Measurements from ENCODE around the gene C1orf21.

C1orf21 gene

GRCh38 chr1:184634296-184634695, 247.5 kb downstream of the C1orf21 start:
- DNase-seq: no peak

- peak in 1 of 2 donors; percentile 38 for DNase-seq
Measured at GRCh38 chr1:184635347-184635979, 248.6 kb downstream of the C1orf21 start.

- DNase-seq: no peak
Measured at GRCh38 chr1:184635980-184636431, 249.2 kb downstream of the C1orf21 start.

- peak in 1 of 2 donors; percentile 46 for DNase-seq
Measured at GRCh38 chr1:184637664-184638240, 250.9 kb downstream of the C1orf21 start.

GRCh38 chr1:184639205-184639604, 252.4 kb downstream of the C1orf21 start:
- DNase-seq: no peak

GRCh38 chr1:184640505-184640904, 253.7 kb downstream of the C1orf21 start:
- no peak for DNase-seq

- DNase-seq: no peak
Measured at GRCh38 chr1:184641894-184642293, 255.1 kb downstream of the C1orf21 start.

GRCh38 chr1:184643661-184644060, 256.8 kb downstream of the C1orf21 start:
- no peak for DNase-seq

- no peak for DNase-seq
Measured at GRCh38 chr1:184644771-184645170, 257.9 kb downstream of the C1orf21 start.

- DNase-seq: no peak
Measured at GRCh38 chr1:184646178-184646701, 259.4 kb downstream of the C1orf21 start.

- no peak for DNase-seq
Measured at GRCh38 chr1:184646824-184647223, 260.0 kb downstream of the C1orf21 start.

- DNase-seq: no peak
Measured at GRCh38 chr1:184647471-184647870, 260.6 kb downstream of the C1orf21 start.

- DNase-seq: no peak
Measured at GRCh38 chr1:184648160-184648855, 261.5 kb downstream of the C1orf21 start.

GRCh38 chr1:184648856-184649201, 262.0 kb downstream of the C1orf21 start:
- no peak for DNase-seq

- DNase-seq: peak; percentile 61 to 65
Measured at GRCh38 chr1:184649451-184649888, 262.6 kb downstream of the C1orf21 start.

GRCh38 chr1:184650177-184650866, 263.5 kb downstream of the C1orf21 start:
- peak in 1 of 2 donors; percentile 6 for DNase-seq

GRCh38 chr1:184655185-184655584, 268.4 kb downstream of the C1orf21 start:
- DNase-seq: no peak

- no peak for DNase-seq
Measured at GRCh38 chr1:184656221-184656620, 269.4 kb downstream of the C1orf21 start.

GRCh38 chr1:184658055-184658454, 271.2 kb downstream of the C1orf21 start:
- DNase-seq: no peak

GRCh38 chr1:184660462-184661191, 273.8 kb downstream of the C1orf21 start:
- DNase-seq: no peak

- no peak for DNase-seq
Measured at GRCh38 chr1:184661801-184662200, 275.0 kb downstream of the C1orf21 start.

- DNase-seq: peak; percentile 44 to 71
Measured at GRCh38 chr1:184664042-184664660, 277.3 kb downstream of the C1orf21 start.
